H1 (cell line): ENCODE data around the gene SLC25A11. TPM values are rescaled to one million over a fixed set of nuclear protein-coding genes. Genes with fewer than 3 reads are reported as not detected.

Source experiments
- CTCF ChIA-PET: fragments of 300-600 bp; sonication (Branson Sonifier 250); formaldehyde crosslinking; loops from one replicate; lab custom pipeline; 2021; ENCODE audit not compliant: partially characterized antibody; lab: Charles Lee
- POLR2A ChIA-PET: fragments of 300-600 bp; sonication (Branson Sonifier 250); formaldehyde crosslinking; loops from one replicate; lab custom pipeline; 2021; ENCODE audit warnings: inconsistent platforms; ENCODE audit not compliant: partially characterized antibody; lab: Charles Lee
- DNase-seq, 2 experiments: peaks; one replicate each; pipeline versions ENCODE4 v3.0.0 to v3.0.0-alpha.2; 2010 to 2022; ENCODE audit warnings: low spot score in 2 of 2, low read depth in 1 of 2, mixed read lengths in 1 of 2
- FAIRE-seq: peaks from 2 replicates; lab custom pipeline; 2011; peaks lifted over from hg19 to GRCh38; lab: Jason Lieb, UNC
- H2AFZ ChIP-seq: 2 replicates; pipeline ENCODE4 v1.8.1; 2012; ENCODE audit warnings: low read length, inconsistent platforms
- H2AK5ac ChIP-seq: 2 replicates; pipeline ENCODE4 v1.6.1; 2013; ENCODE audit warnings: low read depth, low read length
- H2BK120ac ChIP-seq: replicated peaks from 2 replicates; pipeline ENCODE3; 2013; ENCODE audit warnings: low read depth, low read length, inconsistent platforms
- H2BK12ac ChIP-seq: 2 replicates; pipeline ENCODE4 v1.6.1; 2013; ENCODE audit warnings: low read depth, low read length
- H2BK15ac ChIP-seq: 2 replicates; pipeline ENCODE4 v1.6.1; 2013; ENCODE audit warnings: low read length
- H2BK20ac ChIP-seq: 2 replicates; pipeline ENCODE4 v1.6.1; 2013; ENCODE audit warnings: low read length
- H2BK5ac ChIP-seq: 2 replicates; pipeline ENCODE4 v1.6.1; 2013; ENCODE audit warnings: low read depth, low read length
- H3K14ac ChIP-seq: 2 replicates; pipeline ENCODE4 v1.6.1; 2013; ENCODE audit warnings: inconsistent platforms; ENCODE audit not compliant: insufficient read length
- H3K18ac ChIP-seq: 2 replicates; pipeline ENCODE4 v1.6.1; 2013; ENCODE audit warnings: low read length; ENCODE audit errors: extremely low read depth
- H3K23ac ChIP-seq: 2 replicates; pipeline ENCODE4 v1.6.1; 2013; ENCODE audit warnings: inconsistent platforms; ENCODE audit not compliant: insufficient read length
- H3K23me2 ChIP-seq: 2 replicates; pipeline ENCODE4 v1.6.1; 2013; ENCODE audit warnings: low read depth, low read length
- H3K27ac ChIP-seq: 2 replicates; pipeline ENCODE4 v1.6.1; 2011; ENCODE audit warnings: low read depth, low read length, inconsistent platforms
- H3K27me3 ChIP-seq, 4 experiments: replicated peaks in 1 of 4; 1 replicate in 1 of 4; 2 replicates in 3 of 4; pipeline versions ENCODE4 v1.6.1 to v1.8.1; 2011 to 2013; ENCODE audit warnings: low read length in 3 of 4, mild to moderate bottlenecking in 3 of 4, inconsistent platforms in 2 of 4, mixed read lengths in 2 of 4, moderate library complexity in 1 of 4; ENCODE audit not compliant: control insufficient read depth in 3 of 4, insufficient read depth in 3 of 4; ENCODE audit errors: extremely low read depth in 1 of 4
- H3K36me3 ChIP-seq, 4 experiments: 2 replicates each; pipeline versions ENCODE4 v1.6.1 to v1.8.1; 2011 to 2013; ENCODE audit warnings: mild to moderate bottlenecking in 4 of 4, low read length in 3 of 4, moderate library complexity in 2 of 4, control low read depth in 1 of 4, inconsistent platforms in 1 of 4; ENCODE audit not compliant: insufficient read depth in 4 of 4, control insufficient read depth in 2 of 4
- H3K4ac ChIP-seq: replicated peaks from 2 replicates; pipeline ENCODE3; 2013; ENCODE audit warnings: low read length, low read depth, mixed read lengths, inconsistent platforms; ENCODE audit not compliant: insufficient read length
- H3K4me1 ChIP-seq, 4 experiments: replicated peaks in 1 of 4; 1 replicate in 1 of 4; 2 replicates in 3 of 4; pipeline versions ENCODE4 v1.6.1 to v1.8.1; 2011 to 2013; ENCODE audit warnings: low read length in 3 of 4, inconsistent platforms in 2 of 4, mixed read lengths in 1 of 4; ENCODE audit not compliant: insufficient read depth in 4 of 4, control insufficient read depth in 3 of 4
- H3K4me2 ChIP-seq, 2 experiments: 2 replicates each; pipeline versions ENCODE4 v1.6.1 to v1.8.1; 2011 to 2013; ENCODE audit warnings: low read depth in 2 of 2, low read length in 2 of 2, control low read depth in 1 of 2, inconsistent platforms in 1 of 2, mild to moderate bottlenecking in 1 of 2; ENCODE audit not compliant: insufficient read depth in 1 of 2
- H3K4me3 ChIP-seq, 4 experiments: fragments of 200-600, 300-600 bp in 1 of 4; sonication (generic), shearing (Covaris generic), sonication (Bioruptor Twin) in 1 of 4; 2 replicates each; pipeline versions ENCODE4 v1.5.1 to v1.8.1; 2011 to 2016; ENCODE audit warnings: low read length in 4 of 4, low read depth in 3 of 4, control low read depth in 2 of 4, inconsistent platforms in 2 of 4, mild to moderate bottlenecking in 2 of 4, mixed read lengths in 1 of 4, moderate library complexity in 1 of 4; ENCODE audit not compliant: insufficient read depth in 2 of 4; ENCODE audit errors: extremely low read depth in 1 of 4
- H3K56ac ChIP-seq: replicated peaks from 2 replicates; pipeline ENCODE3; 2013; ENCODE audit warnings: low read depth, mild to moderate bottlenecking, mixed read lengths, low read length, inconsistent platforms; ENCODE audit not compliant: insufficient read length
- H3K79me1 ChIP-seq: 2 replicates; pipeline ENCODE4 v1.6.1; 2013; ENCODE audit warnings: low read depth, low read length, control low read depth
- H3K79me2 ChIP-seq, 2 experiments: 2 replicates each; pipeline versions ENCODE4 v1.6.1 to v1.8.1; 2012 to 2013; ENCODE audit warnings: low read length in 2 of 2, mild to moderate bottlenecking in 2 of 2, inconsistent platforms in 1 of 2; ENCODE audit not compliant: insufficient read depth in 2 of 2, control insufficient read depth in 1 of 2
- H3K9ac ChIP-seq, 4 experiments: replicated peaks in 1 of 4; 1 replicate in 1 of 4; 2 replicates in 3 of 4; pipeline versions ENCODE4 v1.6.1 to v1.8.1; 2011 to 2013; ENCODE audit warnings: low read depth in 3 of 4, low read length in 3 of 4, control low read depth in 2 of 4, mild to moderate bottlenecking in 2 of 4, moderate library complexity in 2 of 4, inconsistent platforms in 1 of 4; ENCODE audit errors: extremely low read depth in 1 of 4
- H3K9me3 ChIP-seq, 2 experiments: 2 replicates each; pipeline versions ENCODE4 v1.6.1 to v1.8.1; 2012 to 2013; ENCODE audit warnings: mild to moderate bottlenecking in 2 of 2, moderate library complexity in 2 of 2, control low read depth in 1 of 2, inconsistent platforms in 1 of 2, low read depth in 1 of 2, low read length in 1 of 2, mixed read lengths in 1 of 2; ENCODE audit not compliant: insufficient read depth in 2 of 2
- H4K20me1 ChIP-seq, 2 experiments: replicated peaks in 1 of 2; 2 replicates each; pipeline versions ENCODE3 to v1.8.1; 2011 to 2013; ENCODE audit warnings: inconsistent platforms in 2 of 2, low read length in 2 of 2, mild to moderate bottlenecking in 1 of 2; ENCODE audit not compliant: insufficient read depth in 2 of 2, control insufficient read depth in 1 of 2
- H4K5ac ChIP-seq: 2 replicates; pipeline ENCODE4 v1.6.1; 2013; ENCODE audit warnings: low read length, low read depth, mixed read lengths, inconsistent platforms; ENCODE audit not compliant: insufficient read length
- H4K8ac ChIP-seq: 2 replicates; pipeline ENCODE4 v1.8.0; 2013; ENCODE audit warnings: mild to moderate bottlenecking, moderate library complexity, low read length, inconsistent platforms; ENCODE audit not compliant: insufficient read depth; ENCODE audit errors: extremely low read depth
- H4K91ac ChIP-seq: replicated peaks from 2 replicates; pipeline ENCODE3; 2013; ENCODE audit warnings: low read length, mixed read lengths, inconsistent platforms; ENCODE audit not compliant: insufficient read length
- POLR2AphosphoS5 ChIP-seq: IDR thresholded peaks from 2 replicates; pipeline ENCODE4 v1.6.1; 2011; ENCODE audit warnings: low read depth, low read length
- WGBS, 2 experiments: shearing (Covaris generic) in 1 of 2; methylation state at CpG; one replicate each; pipeline versions ENCODE4 v1.1.6 to v1.1.7; 2013 to 2015; ENCODE audit warnings: low lambda C conversion rate in 2 of 2, mixed read lengths in 2 of 2, inconsistent platforms in 1 of 2, low coverage in 1 of 2, missing lambda C conversion rate in 1 of 2; ENCODE audit not compliant: insufficient replicate concordance in 2 of 2, insufficient coverage in 1 of 2, insufficient read length in 1 of 2; ENCODE audit errors: extremely low coverage in 1 of 2, missing lambda C conversion rate in 1 of 2; 5-methylcytosine and 5-hydroxymethylcytosine counted together
- polyA plus RNA-seq, 7 experiments: library from polyadenylated mRNA; depleted of rRNA in 3 of 7; stranded (reverse) in 5 of 7; unstranded in 2 of 7; fragments of >200 nt in 5 of 7; fragments of 200-250 nt in 2 of 7; gene quantifications; 1 replicate in 5 of 7; 2 replicates in 1 of 7; 4 replicates in 1 of 7; pipeline versions ENCODE4 v1.2.1 to v1.2.3, GENCODE V29; 2011 to 2013; ENCODE audit warnings: missing spikeins in 2 of 7, mixed read lengths in 2 of 7
- total RNA-seq: library from RNA; stranded (reverse); fragmentation: NEBNext Ultra II Directional; extraction: Animal tissue kit (Norgen Biotek cat#: 25700); gene quantifications from 2 replicates; pipeline ENCODE4 v1.2.1, GENCODE V29; 2021
- TF ChIP-seq, protein P1 (sequence below): IDR thresholded peaks from 2 replicates; pipeline ENCODE4 v1.6.1; 2012; ENCODE audit warnings: inconsistent platforms

Gene SLC25A11
- total and polyA plus RNA-seq, 2 of the 8 experiments (the other 6 are each of a cell fraction or from before 2014, with no cell fraction given) = 55.9 to 97.0 TPM

DNA sequence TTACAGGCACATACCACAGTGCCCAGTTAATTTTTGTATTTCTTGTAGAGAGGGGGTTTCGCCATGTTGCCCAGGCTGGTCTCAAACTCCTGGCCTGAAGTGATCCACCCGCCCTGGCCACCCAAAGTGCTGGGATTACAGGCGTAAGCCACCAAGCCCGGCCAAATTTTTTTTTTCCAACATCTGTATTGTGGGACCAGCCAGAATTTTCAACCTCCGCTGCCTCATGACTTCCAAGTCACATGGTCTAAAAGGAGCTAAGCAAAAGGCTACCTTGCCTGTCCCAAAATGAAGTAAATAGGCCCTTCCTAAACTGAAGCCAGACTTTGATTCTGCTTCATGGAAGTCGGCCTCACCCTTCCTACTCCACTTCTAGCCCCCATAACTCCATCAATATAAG is 32.0 kb upstream of the SLC25A11 start:
- 87% methylated on average over 6 of the region's 6 CpGs; no CpG with 5 or more reads in 1 of the 2 experiments for WGBS, 2 experiments
- ChIA-PET POLR2A (interaction anchor here (1.0 to 32.4 kb wide), 6 partner anchors 9 to 253 kb away, joined by 3 to 987 read pairs (median 7); partner anchors contain the start of genes CAMTA2, ENO3, INCA1 and KIF1C), CTCF (interaction anchor here (0.7 to 6.2 kb wide), 10 partner anchors 9 to 67 kb away, joined by 3 to 31 read pairs (median 4); partner anchors contain the start of genes CAMTA2 and GP1BA)
- no peak overlapping the region for H2BK5ac ChIP-seq
- H3K36me3 ChIP-seq = peaks cover 0 to 11% (median 0%) of the 10 kb centered on the region in 4 experiments; a peak in 1 of 8 replicates
- H2BK15ac ChIP-seq = no peak overlapping the region
- FAIRE-seq (no peak), DNase-seq (no peak)
- no peak for TF ChIP-seq POLR2AphosphoS5
- TF ChIP-seq, protein P1, sequence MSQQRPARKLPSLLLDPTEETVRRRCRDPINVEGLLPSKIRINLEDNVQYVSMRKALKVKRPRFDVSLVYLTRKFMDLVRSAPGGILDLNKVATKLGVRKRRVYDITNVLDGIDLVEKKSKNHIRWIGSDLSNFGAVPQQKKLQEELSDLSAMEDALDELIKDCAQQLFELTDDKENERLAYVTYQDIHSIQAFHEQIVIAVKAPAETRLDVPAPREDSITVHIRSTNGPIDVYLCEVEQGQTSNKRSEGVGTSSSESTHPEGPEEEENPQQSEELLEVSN = no peak
- H2BK120ac ChIP-seq = no peak overlapping the region
- no peak overlapping the region for H3K14ac ChIP-seq
- no peak overlapping the region for H3K4me3 ChIP-seq
- H3K9me3 ChIP-seq = no peaks in the 10 kb centered on the region
- H3K27me3 ChIP-seq = peaks cover 0 to 34% (median 20%) of the 10 kb centered on the region in 4 experiments; a peak in 6 of 7 replicates
- H3K4me2 ChIP-seq = no peak overlapping the region
- H4K91ac ChIP-seq = no peak overlapping the region
- 0 out of 2 replicates have a peak, but pooled peaks cover 3% of the 10 kb centered on the region for H3K79me1 ChIP-seq
- H3K23me2 ChIP-seq = peaks cover 14% of the 10 kb centered on the region; the same call in 1 of the 2 replicates
- H3K4ac ChIP-seq = no peak overlapping the region
- no peak overlapping the region for H3K27ac ChIP-seq
- no peak overlapping the region for H3K23ac ChIP-seq
- no peak overlapping the region for H2AFZ ChIP-seq
- H2BK12ac ChIP-seq = no peak overlapping the region
- peaks cover 0 to 12% of the 10 kb centered on the region in 2 experiments; a peak in 1 of 4 replicates for H3K79me2 ChIP-seq
- H2BK20ac ChIP-seq = no peak overlapping the region
- H4K8ac ChIP-seq = no peak overlapping the region
- no peak overlapping the region for H3K56ac ChIP-seq
- H3K4me1 ChIP-seq = peaks cover 0 to 14% (median 6%) of the 10 kb centered on the region in 4 experiments; a peak in 5 of 7 replicates
- H2AK5ac ChIP-seq = no peak overlapping the region
- peaks cover 2 to 11% of the 10 kb centered on the region in 2 experiments for H4K20me1 ChIP-seq
- H3K9ac ChIP-seq = no peak overlapping the region
- H4K5ac ChIP-seq = no peak overlapping the region
- H3K18ac ChIP-seq = no peak overlapping the region
